HEK293 (cell line): ENCODE data around the gene CDKAL1.
A peak's percentile ranks its signal among the peaks of the same experiment; 100 is the strongest.

Experiments
- CTCF ChIA-PET: fragments of 350-600 bp; formaldehyde crosslinking; extraction: SDS; loops from one replicate; lab custom pipeline; 2021; ENCODE audit warnings: antibody characterized with exemption; lab: Yijun Ruan, JAX
- POLR2A ChIA-PET: fragments of 300-600 bp; formaldehyde crosslinking; extraction: SDS; loops from one replicate; lab custom pipeline; 2020; ENCODE audit warnings: antibody characterized with exemption, inconsistent platforms; lab: Yijun Ruan, JAX
- H3K27ac ChIP-seq: fragments of 200-500 bp; sonication (Bioruptor generic); 2 replicates; pipeline ENCODE4 v1.5.1; 2014; ENCODE audit warnings: low read depth, low read length, control low read depth, inconsistent platforms; ENCODE audit errors: extremely low read depth
- H3K36me3 ChIP-seq, 2 experiments: fragments of 200-500 bp in 1 of 2; sonication (Bioruptor generic) in 1 of 2; 1 replicate in 1 of 2; 2 replicates in 1 of 2; pipeline ENCODE4 v1.5.1; 2014 to 2017; ENCODE audit warnings: inconsistent platforms in 2 of 2, low read length in 2 of 2; ENCODE audit not compliant: control insufficient read depth in 2 of 2, insufficient read depth in 1 of 2
- H3K4me1 ChIP-seq: fragments of 200-500 bp; sonication (Bioruptor generic); 2 replicates; pipeline ENCODE4 v1.5.1; 2014; ENCODE audit warnings: mild to moderate bottlenecking, low read length, inconsistent platforms; ENCODE audit not compliant: control insufficient read depth, insufficient read depth
- H3K4me3 ChIP-seq: 2 replicates; pipeline ENCODE4 v1.5.1; 2011; ENCODE audit warnings: low read depth, mild to moderate bottlenecking, control low read depth, low read length, moderate library complexity
- H3K9me3 ChIP-seq: fragments of 200-500 bp; sonication (Bioruptor generic); 2 replicates; pipeline ENCODE4 v1.5.1; 2014; ENCODE audit warnings: low read depth, low read length, inconsistent platforms; ENCODE audit not compliant: control insufficient read depth, insufficient read depth
- CTCF ChIP-seq: fragments of 450-650 bp; formaldehyde crosslinking; IDR thresholded peaks from 2 replicates; pipeline ENCODE4 v1.5.1; 2016; ENCODE audit warnings: missing biosample characterization, missing genetic modification characterization
- GLI4 ChIP-seq: fragments of 450-650 bp; formaldehyde crosslinking; IDR thresholded peaks from 2 replicates; pipeline ENCODE4 v1.5.1; 2016; ENCODE audit warnings: missing biosample characterization, missing genetic modification characterization
- GLIS1 ChIP-seq: fragments of 450-650 bp; formaldehyde crosslinking; IDR thresholded peaks from 2 replicates; pipeline ENCODE4 v1.5.1; 2016; ENCODE audit warnings: missing biosample characterization, missing genetic modification characterization
- HOXC10 ChIP-seq: sonication (generic); formaldehyde crosslinking; IDR thresholded peaks from 2 replicates; pipeline ENCODE4 v1.8.1; 2023; ENCODE audit warnings: mild to moderate bottlenecking, missing genetic modification reagents
- KLF7 ChIP-seq: fragments of 450-650 bp; formaldehyde crosslinking; IDR thresholded peaks from 2 replicates; pipeline ENCODE4 v1.5.1; 2016; ENCODE audit warnings: missing biosample characterization, missing genetic modification characterization, borderline replicate concordance
- SCRT2 ChIP-seq: fragments of 450-650 bp; formaldehyde crosslinking; IDR thresholded peaks from 2 replicates; pipeline ENCODE4 v1.5.1; 2016; ENCODE audit warnings: missing biosample characterization, missing genetic modification characterization
- ZFP41 ChIP-seq: fragments of 450-650 bp; formaldehyde crosslinking; IDR thresholded peaks from 2 replicates; pipeline ENCODE4 v1.5.1; 2016; ENCODE audit warnings: missing biosample characterization, missing genetic modification characterization, borderline replicate concordance
- ZNF112 ChIP-seq: fragments of 450-650 bp; formaldehyde crosslinking; IDR thresholded peaks from 2 replicates; pipeline ENCODE4 v1.5.0; 2017; ENCODE audit warnings: missing biosample characterization, missing genetic modification characterization
- ZNF121 ChIP-seq: fragments of 450-650 bp; formaldehyde crosslinking; IDR thresholded peaks from 2 replicates; pipeline ENCODE4 v1.5.1; 2016; ENCODE audit warnings: missing biosample characterization, missing genetic modification characterization
- ZNF2 ChIP-seq: fragments of 450-650 bp; formaldehyde crosslinking; IDR thresholded peaks from 2 replicates; pipeline ENCODE4 v1.5.1; 2016; ENCODE audit warnings: missing biosample characterization, missing genetic modification characterization
- ZNF248 ChIP-seq: fragments of 450-650 bp; formaldehyde crosslinking; IDR thresholded peaks from 2 replicates; pipeline ENCODE4 v1.5.1; 2017; ENCODE audit warnings: missing biosample characterization, missing genetic modification characterization
- ZNF280D ChIP-seq: fragments of 450-650 bp; formaldehyde crosslinking; IDR thresholded peaks from 2 replicates; pipeline ENCODE4 v1.5.1; 2016; ENCODE audit warnings: missing biosample characterization, missing genetic modification characterization
- ZNF354C ChIP-seq: fragments of 450-650 bp; formaldehyde crosslinking; IDR thresholded peaks from 2 replicates; pipeline ENCODE4 v1.5.1; 2016; ENCODE audit warnings: missing biosample characterization, missing genetic modification characterization, low read depth, borderline replicate concordance
- ZNF548 ChIP-seq: fragments of 450-650 bp; formaldehyde crosslinking; IDR thresholded peaks from 2 replicates; pipeline ENCODE4 v1.5.1; 2016; ENCODE audit warnings: missing biosample characterization, missing genetic modification characterization
- ZNF560 ChIP-seq: fragments of 450-650 bp; formaldehyde crosslinking; IDR thresholded peaks from 2 replicates; pipeline ENCODE4 v1.5.1; 2017; ENCODE audit warnings: missing biosample characterization, missing genetic modification characterization, borderline replicate concordance
- ZNF830 ChIP-seq: fragments of 450-650 bp; IDR thresholded peaks from 2 replicates; pipeline ENCODE4 v1.5.0; 2018; ENCODE audit warnings: missing biosample characterization, missing genetic modification characterization, low read depth, mild to moderate bottlenecking, moderate library complexity
- ZNF837 ChIP-seq: fragments of 450-650 bp; formaldehyde crosslinking; IDR thresholded peaks from 2 replicates; pipeline ENCODE4 v1.5.1; 2016; ENCODE audit warnings: missing biosample characterization, missing genetic modification characterization
- TF ChIP-seq, protein P1 (sequence below): fragments of 450-650 bp; formaldehyde crosslinking; IDR thresholded peaks from 2 replicates; pipeline ENCODE4; 2016; ENCODE audit warnings: missing biosample characterization, missing genetic modification characterization
- TF ChIP-seq, protein P2 (sequence below): fragments of 450-650 bp; formaldehyde crosslinking; IDR thresholded peaks from 2 replicates; pipeline ENCODE4 v1.5.1; 2017; ENCODE audit warnings: missing biosample characterization, mild to moderate bottlenecking, missing genetic modification characterization, moderate library complexity
- TF ChIP-seq, protein P3 (sequence below): sonication (generic); formaldehyde crosslinking; IDR thresholded peaks from 2 replicates; pipeline ENCODE4 v1.8.1; 2022; ENCODE audit warnings: mild to moderate bottlenecking, moderate library complexity, missing genetic modification reagents
- TF ChIP-seq, protein P4 (sequence below): fragments of 450-650 bp; formaldehyde crosslinking; IDR thresholded peaks from 2 replicates; pipeline ENCODE4 v1.5.1; 2016; ENCODE audit warnings: missing biosample characterization, missing genetic modification characterization, low read depth

Gene CDKAL1

GRCh38 chr6:20877008-20877937, 343.0 kb downstream of the CDKAL1 start (continued):
- TF ChIP-seq ZNF354C: no peak
- no peak for TF ChIP-seq ZNF2 (tag by site-specific recombination)
- TF ChIP-seq SCRT2 (tag by site-specific recombination): peak; percentile 53

DNA sequence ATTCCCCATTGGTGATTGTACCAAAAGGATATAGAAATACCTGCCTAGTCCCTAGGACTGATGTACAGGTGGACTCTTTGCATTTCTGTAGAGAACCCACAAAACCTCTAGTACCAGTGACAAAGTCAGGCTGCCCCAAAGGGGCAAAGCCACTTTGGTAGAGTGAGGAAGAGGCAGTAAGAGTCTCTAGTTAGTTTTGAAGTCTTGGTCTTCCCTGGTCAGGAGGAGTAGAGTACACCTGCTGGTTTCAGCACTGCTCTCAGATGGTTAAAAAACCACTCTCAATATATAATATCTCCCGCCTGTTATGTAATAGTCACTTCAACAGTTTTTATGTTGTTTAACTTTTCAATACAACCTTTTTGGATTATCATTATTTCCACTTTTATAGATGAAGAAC, 344.9 kb downstream of the CDKAL1 start:
- H3K27ac ChIP-seq: no peak overlapping the region
- POLR2A ChIA-PET: no interaction called here

DNA sequence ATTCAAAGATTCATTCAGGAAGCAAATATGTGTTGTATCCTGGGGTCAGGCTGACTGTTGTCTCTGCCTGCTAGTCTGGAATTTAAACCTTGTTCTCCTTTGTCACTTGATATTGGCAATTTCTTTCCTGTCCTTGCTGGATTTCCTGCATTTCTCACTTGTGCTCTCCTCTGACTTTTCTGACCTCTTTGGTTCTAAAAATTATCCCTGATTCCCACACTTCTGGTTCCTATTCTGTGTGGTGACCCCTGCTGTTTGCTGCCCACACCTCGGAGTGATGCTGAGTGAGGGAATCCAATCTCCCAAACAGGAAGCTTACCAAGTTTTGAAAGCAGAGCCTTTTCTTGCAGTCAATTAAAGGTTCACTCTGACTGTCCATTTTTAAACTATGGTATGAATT, 345.3 kb downstream of the CDKAL1 start:
- Histone ChIP-seq H3K4me1 (peaks cover 14% of the 10 kb centered on the region), H3K27ac (no peak overlapping the region), H3K36me3 (no peaks in the 10 kb centered on the region), H3K9me3 (no peaks in the 10 kb centered on the region), H3K4me3 (no peak overlapping the region)
- CTCF ChIA-PET: no interaction called here
- POLR2A ChIA-PET: no interaction called here
- TF ChIP-seq ZNF248 (no peak), ZNF121 (tag by site-specific recombination) (no peak), ZNF280D (tag by site-specific recombination) (no peak), ZNF354C (no peak), KLF7 (tag by site-specific recombination) (no peak), HOXC10 (CRISPR knock-in tag) (no peak), ZNF837 (tag by site-specific recombination) (no peak), GLI4 (tag by site-specific recombination) (no peak), ZNF112 (tag by site-specific recombination) (no peak), CTCF (tag by site-specific recombination) (no peak), ZNF560 (no peak), ZFP41 (tag by site-specific recombination) (no peak), ZNF830 (tag by site-specific recombination) (no peak), GLIS1 (tag by site-specific recombination) (no peak)
- TF ChIP-seq, protein P1, sequence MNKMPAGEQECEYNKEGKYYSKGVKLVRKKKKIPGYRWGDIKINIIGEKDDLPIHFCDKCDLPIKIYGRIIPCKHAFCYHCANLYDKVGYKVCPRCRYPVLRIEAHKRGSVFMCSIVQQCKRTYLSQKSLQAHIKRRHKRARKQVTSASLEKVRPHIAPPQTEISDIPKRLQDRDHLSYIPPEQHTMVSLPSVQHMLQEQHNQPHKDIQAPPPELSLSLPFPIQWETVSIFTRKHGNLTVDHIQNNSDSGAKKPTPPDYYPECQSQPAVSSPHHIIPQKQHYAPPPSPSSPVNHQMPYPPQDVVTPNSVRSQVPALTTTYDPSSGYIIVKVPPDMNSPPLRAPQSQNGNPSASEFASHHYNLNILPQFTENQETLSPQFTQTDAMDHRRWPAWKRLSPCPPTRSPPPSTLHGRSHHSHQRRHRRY (tag by site-specific recombination): no peak
- TF ChIP-seq, protein P2, sequence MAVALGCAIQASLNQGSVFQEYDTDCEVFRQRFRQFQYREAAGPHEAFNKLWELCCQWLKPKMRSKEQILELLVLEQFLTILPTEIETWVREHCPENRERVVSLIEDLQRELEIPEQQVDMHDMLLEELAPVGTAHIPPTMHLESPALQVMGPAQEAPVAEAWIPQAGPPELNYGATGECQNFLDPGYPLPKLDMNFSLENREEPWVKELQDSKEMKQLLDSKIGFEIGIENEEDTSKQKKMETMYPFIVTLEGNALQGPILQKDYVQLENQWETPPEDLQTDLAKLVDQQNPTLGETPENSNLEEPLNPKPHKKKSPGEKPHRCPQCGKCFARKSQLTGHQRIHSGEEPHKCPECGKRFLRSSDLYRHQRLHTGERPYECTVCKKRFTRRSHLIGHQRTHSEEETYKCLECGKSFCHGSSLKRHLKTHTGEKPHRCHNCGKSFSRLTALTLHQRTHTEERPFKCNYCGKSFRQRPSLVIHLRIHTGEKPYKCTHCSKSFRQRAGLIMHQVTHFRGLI (tag by site-specific recombination): no peak
- TF ChIP-seq, protein P3, sequence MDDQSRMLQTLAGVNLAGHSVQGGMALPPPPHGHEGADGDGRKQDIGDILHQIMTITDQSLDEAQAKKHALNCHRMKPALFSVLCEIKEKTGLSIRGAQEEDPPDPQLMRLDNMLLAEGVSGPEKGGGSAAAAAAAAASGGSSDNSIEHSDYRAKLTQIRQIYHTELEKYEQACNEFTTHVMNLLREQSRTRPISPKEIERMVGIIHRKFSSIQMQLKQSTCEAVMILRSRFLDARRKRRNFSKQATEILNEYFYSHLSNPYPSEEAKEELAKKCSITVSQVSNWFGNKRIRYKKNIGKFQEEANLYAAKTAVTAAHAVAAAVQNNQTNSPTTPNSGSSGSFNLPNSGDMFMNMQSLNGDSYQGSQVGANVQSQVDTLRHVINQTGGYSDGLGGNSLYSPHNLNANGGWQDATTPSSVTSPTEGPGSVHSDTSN (CRISPR knock-in tag): no peak
- TF ChIP-seq, protein P4, sequence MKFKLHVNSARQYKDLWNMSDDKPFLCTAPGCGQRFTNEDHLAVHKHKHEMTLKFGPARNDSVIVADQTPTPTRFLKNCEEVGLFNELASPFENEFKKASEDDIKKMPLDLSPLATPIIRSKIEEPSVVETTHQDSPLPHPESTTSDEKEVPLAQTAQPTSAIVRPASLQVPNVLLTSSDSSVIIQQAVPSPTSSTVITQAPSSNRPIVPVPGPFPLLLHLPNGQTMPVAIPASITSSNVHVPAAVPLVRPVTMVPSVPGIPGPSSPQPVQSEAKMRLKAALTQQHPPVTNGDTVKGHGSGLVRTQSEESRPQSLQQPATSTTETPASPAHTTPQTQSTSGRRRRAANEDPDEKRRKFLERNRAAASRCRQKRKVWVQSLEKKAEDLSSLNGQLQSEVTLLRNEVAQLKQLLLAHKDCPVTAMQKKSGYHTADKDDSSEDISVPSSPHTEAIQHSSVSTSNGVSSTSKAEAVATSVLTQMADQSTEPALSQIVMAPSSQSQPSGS (tag by site-specific recombination): no peak

More for the DNA sequence above, 344.9 kb downstream of the CDKAL1 start:
- Histone ChIP-seq H3K4me1 (peaks cover 14% of the 10 kb centered on the region), H3K36me3 (no peaks in the 10 kb centered on the region), H3K9me3 (no peaks in the 10 kb centered on the region), H3K4me3 (no peak overlapping the region)
- TF ChIP-seq ZNF548 (tag by site-specific recombination): no peak
- CTCF ChIA-PET: no interaction called here
